Neural progenitor cell (in vitro differentiated cells): ENCODE measurements around the gene BTF3. TPM values are rescaled to one million over a fixed set of nuclear protein-coding genes. Genes with fewer than 3 reads are reported as not detected.

ENCODE experiments used
- DNase-seq: peaks from one replicate; pipeline ENCODE4 v3.0.0-alpha.2; 2016; ENCODE audit warnings: low spot score
- H2AFZ ChIP-seq: fragments of 200-600 bp; sonication (generic); replicated peaks from 2 replicates; pipeline ENCODE4 v1.6.1; 2016; ENCODE audit warnings: antibody characterized with exemption
- H3F3A ChIP-seq: fragments of 200-600 bp; sonication (generic); 2 replicates; pipeline ENCODE4 v1.6.1; 2016; ENCODE audit warnings: antibody characterized with exemption, low read depth
- H3K27ac ChIP-seq: fragments of 200-600 bp; sonication (generic); 2 replicates; pipeline ENCODE4 v1.5.1; 2016; ENCODE audit warnings: mild to moderate bottlenecking
- H3K27me3 ChIP-seq: fragments of 200-600 bp; sonication (generic); 2 replicates; pipeline ENCODE4 v1.6.1; 2016; ENCODE audit warnings: mild to moderate bottlenecking, moderate library complexity
- H3K36me3 ChIP-seq: fragments of 200-600 bp; sonication (generic); 2 replicates; pipeline ENCODE4 v1.5.1; 2016
- H3K4me1 ChIP-seq: fragments of 200-600 bp; sonication (generic); 2 replicates; pipeline ENCODE4 v1.6.1; 2016; ENCODE audit warnings: mixed run types
- H3K4me2 ChIP-seq: fragments of 200-600 bp; sonication (generic); 2 replicates; pipeline ENCODE4 v1.6.1; 2016
- H3K4me3 ChIP-seq: fragments of 200-600 bp; sonication (generic); 2 replicates; pipeline ENCODE4 v1.5.1; 2016
- H3K79me2 ChIP-seq: fragments of 200-600 bp; sonication (generic); 2 replicates; pipeline ENCODE4 v1.6.1; 2016; ENCODE audit warnings: low read depth
- H3K9ac ChIP-seq: fragments of 200-600 bp; sonication (generic); 2 replicates; pipeline ENCODE4 v1.6.1; 2016
- H3K9me3 ChIP-seq: fragments of 200-600 bp; sonication (generic); 2 replicates; pipeline ENCODE4 v1.5.1; 2016; ENCODE audit warnings: low read depth
- H4K20me1 ChIP-seq: fragments of 200-600 bp; sonication (generic); 2 replicates; pipeline ENCODE4 v1.6.1; 2016; ENCODE audit warnings: low read depth
- H3K27ac Mint-ChIP-seq: 3 replicates; pipeline ENCODE4 v1.8.0; 2021; ENCODE audit warnings: mixed read lengths
- H3K27me3 Mint-ChIP-seq: 2 replicates; pipeline ENCODE4 v1.8.0; 2022; ENCODE audit warnings: low read depth, mild to moderate bottlenecking, inconsistent platforms, moderate library complexity, mixed read lengths; ENCODE audit not compliant: insufficient read depth
- H3K36me3 Mint-ChIP-seq: 3 replicates; pipeline ENCODE4 v1.8.0; 2021; ENCODE audit warnings: mixed read lengths
- H3K4me1 Mint-ChIP-seq: 3 replicates; pipeline ENCODE4 v1.8.0; 2021; ENCODE audit warnings: mixed read lengths
- H3K4me3 Mint-ChIP-seq: 3 replicates; pipeline ENCODE4 v1.8.0; 2021; ENCODE audit warnings: mild to moderate bottlenecking, moderate library complexity, mixed read lengths
- H3K9me3 Mint-ChIP-seq: 3 replicates; pipeline ENCODE4 v1.8.0; 2020; ENCODE audit warnings: mixed read lengths
- EZH2 ChIP-seq: fragments of 200-600 bp; sonication (generic); IDR thresholded peaks from 2 replicates; pipeline ENCODE4 v1.6.1; 2017; ENCODE audit warnings: antibody characterized with exemption, mild to moderate bottlenecking, moderate library complexity
- EZH2phosphoT487 ChIP-seq: fragments of 200-600 bp; sonication (generic); IDR thresholded peaks from 2 replicates; pipeline ENCODE4 v1.6.1; 2017; ENCODE audit warnings: antibody characterized with exemption
- total RNA-seq: library from RNA; depleted of rRNA; stranded (reverse); fragments of >200 nt; gene quantifications from 2 replicates; pipeline ENCODE4 v1.2.3, GENCODE V29; 2015; ENCODE audit warnings: low replicate concordance
- TF ChIP-seq, protein P1 (sequence below): fragments of 200-600 bp; sonication (generic); IDR thresholded peaks from 2 replicates; pipeline ENCODE4 v1.5.1; 2017; ENCODE audit warnings: antibody characterized with exemption, mild to moderate bottlenecking

BTF3 gene
- total RNA-seq, 1 donor from 2014 or later = 885 TPM

- H3K27ac ChIP-seq = no peak overlapping the region
- H4K20me1 ChIP-seq = no peaks in the 10 kb centered on the region
Measured at GRCh38 chr5:73490088-73490487, 8.2 kb upstream of the BTF3 start.

DNA sequence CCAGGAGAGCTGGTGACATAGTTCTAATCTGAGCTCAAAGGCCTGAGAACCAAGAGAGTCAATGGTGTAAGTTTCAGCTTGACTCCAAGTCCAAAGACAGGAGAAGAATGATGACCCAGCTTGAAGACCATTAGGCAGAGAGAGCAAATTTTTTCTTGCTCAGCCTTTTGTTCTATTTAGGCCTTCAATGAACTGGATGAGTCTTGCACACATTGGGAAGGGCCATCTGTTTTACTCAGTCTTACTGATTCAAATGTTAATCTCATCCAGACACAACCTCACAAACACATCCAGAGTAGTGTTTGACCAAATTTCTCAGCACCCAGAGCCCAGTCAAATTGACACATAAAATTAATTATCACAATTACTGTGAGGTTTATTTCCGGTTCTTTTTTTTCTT lies 7.1 kb upstream of the BTF3 start:
- Histone ChIP-seq H3K4me2 (no peak overlapping the region), H3K27ac (no peak overlapping the region), H3F3A (peaks cover 18% of the 10 kb centered on the region), H3K9ac (no peak overlapping the region), H3K9me3 (no peaks in the 10 kb centered on the region), H4K20me1 (no peaks in the 10 kb centered on the region), H3K79me2 (no peaks in the 10 kb centered on the region), H2AFZ (no peak overlapping the region), H3K27me3 (no peaks in the 10 kb centered on the region), H3K36me3 (no peaks in the 10 kb centered on the region), H3K4me3 (no peak overlapping the region), H3K4me1 (peaks cover 20% of the 10 kb centered on the region)
- H3K4me3 Mint-ChIP-seq = no peak overlapping the region
- DNase-seq = no peak
- H3K27ac Mint-ChIP-seq = no peak overlapping the region
- H3K27me3 Mint-ChIP-seq = peaks cover 3% of the 10 kb centered on the region
- no peaks in the 10 kb centered on the region for H3K36me3 Mint-ChIP-seq
- H3K9me3 Mint-ChIP-seq = no peaks in the 10 kb centered on the region
- H3K4me1 Mint-ChIP-seq = peaks cover 3% of the 10 kb centered on the region
- TF ChIP-seq, protein P1, sequence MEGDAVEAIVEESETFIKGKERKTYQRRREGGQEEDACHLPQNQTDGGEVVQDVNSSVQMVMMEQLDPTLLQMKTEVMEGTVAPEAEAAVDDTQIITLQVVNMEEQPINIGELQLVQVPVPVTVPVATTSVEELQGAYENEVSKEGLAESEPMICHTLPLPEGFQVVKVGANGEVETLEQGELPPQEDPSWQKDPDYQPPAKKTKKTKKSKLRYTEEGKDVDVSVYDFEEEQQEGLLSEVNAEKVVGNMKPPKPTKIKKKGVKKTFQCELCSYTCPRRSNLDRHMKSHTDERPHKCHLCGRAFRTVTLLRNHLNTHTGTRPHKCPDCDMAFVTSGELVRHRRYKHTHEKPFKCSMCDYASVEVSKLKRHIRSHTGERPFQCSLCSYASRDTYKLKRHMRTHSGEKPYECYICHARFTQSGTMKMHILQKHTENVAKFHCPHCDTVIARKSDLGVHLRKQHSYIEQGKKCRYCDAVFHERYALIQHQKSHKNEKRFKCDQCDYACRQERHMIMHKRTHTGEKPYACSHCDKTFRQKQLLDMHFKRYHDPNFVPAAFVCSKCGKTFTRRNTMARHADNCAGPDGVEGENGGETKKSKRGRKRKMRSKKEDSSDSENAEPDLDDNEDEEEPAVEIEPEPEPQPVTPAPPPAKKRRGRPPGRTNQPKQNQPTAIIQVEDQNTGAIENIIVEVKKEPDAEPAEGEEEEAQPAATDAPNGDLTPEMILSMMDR = no peak
- no peak for TF ChIP-seq EZH2phosphoT487
- no peak for TF ChIP-seq EZH2

More at GRCh38 chr5:73490088-73490487, 8.2 kb upstream of the BTF3 start:
- H2AFZ ChIP-seq = no peak overlapping the region
- H3K4me3 Mint-ChIP-seq = no peak overlapping the region
- H3K4me2 ChIP-seq = no peak overlapping the region
- H3F3A ChIP-seq = peaks cover 20% of the 10 kb centered on the region
- H3K27me3 Mint-ChIP-seq = peaks cover 9% of the 10 kb centered on the region
- no peaks in the 10 kb centered on the region for H3K36me3 Mint-ChIP-seq
- H3K36me3 ChIP-seq = no peaks in the 10 kb centered on the region
- H3K9ac ChIP-seq = no peak overlapping the region
- no peak for DNase-seq
- no peak overlapping the region for H3K4me3 ChIP-seq
- no peaks in the 10 kb centered on the region for H3K9me3 Mint-ChIP-seq
- H3K4me1 ChIP-seq = peaks cover 18% of the 10 kb centered on the region
- H3K27ac Mint-ChIP-seq = no peak overlapping the region
- peaks cover 3% of the 10 kb centered on the region for H3K4me1 Mint-ChIP-seq
- no peaks in the 10 kb centered on the region for H3K79me2 ChIP-seq
- no peaks in the 10 kb centered on the region for H3K27me3 ChIP-seq
- TF ChIP-seq EZH2 (no peak), EZH2phosphoT487 (no peak)
- TF ChIP-seq, protein P1 = no peak
- no peaks in the 10 kb centered on the region for H3K9me3 ChIP-seq

DNA sequence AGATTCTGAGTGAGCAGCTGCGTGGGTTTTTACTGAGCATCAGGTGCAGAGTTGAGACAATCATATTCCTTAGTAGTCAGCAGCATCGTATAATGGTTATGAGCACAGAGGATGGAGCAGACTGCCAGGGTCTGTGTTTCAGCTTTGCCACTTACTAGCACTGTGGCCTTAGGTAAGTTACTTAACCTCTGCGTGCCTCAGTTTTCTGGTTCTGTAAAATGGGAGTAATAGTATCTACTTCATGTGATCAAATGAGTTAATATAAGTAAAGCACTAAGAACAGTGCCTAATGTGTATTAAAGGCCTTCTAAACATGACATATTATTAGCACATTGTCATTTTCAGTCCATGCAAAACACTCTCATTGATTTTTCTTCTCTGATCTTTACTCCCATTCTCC lies 4.8 kb upstream of the BTF3 start:
- H3K79me2 ChIP-seq = peaks cover 17% of the 10 kb centered on the region
- no peak overlapping the region for H3K4me2 ChIP-seq
- Mint-ChIP-seq H3K27ac (no peak overlapping the region), H3K4me3 (no peak overlapping the region), H3K36me3 (no peaks in the 10 kb centered on the region), H3K4me1 (peaks cover 6% of the 10 kb centered on the region), H3K27me3 (peaks cover 3% of the 10 kb centered on the region), H3K9me3 (no peaks in the 10 kb centered on the region)
- no peaks in the 10 kb centered on the region for H4K20me1 ChIP-seq
- no peaks in the 10 kb centered on the region for H3K9me3 ChIP-seq
- DNase-seq = no peak
- TF ChIP-seq, protein P1 = no peak
- TF ChIP-seq EZH2phosphoT487 (no peak), EZH2 (no peak)
- no peak overlapping the region for H3K27ac ChIP-seq
- H3K36me3 ChIP-seq = no peaks in the 10 kb centered on the region
- no peak overlapping the region for H3K4me3 ChIP-seq
- peaks cover 12% of the 10 kb centered on the region for H3F3A ChIP-seq
- no peak overlapping the region for H3K9ac ChIP-seq
- H2AFZ ChIP-seq = no peak overlapping the region
- H3K4me1 ChIP-seq = peaks cover 9% of the 10 kb centered on the region
- no peaks in the 10 kb centered on the region for H3K27me3 ChIP-seq
